Measurements from ENCODE around the gene DDIT4.

- no peak for TF ChIP-seq CTCF (IDR thresholded peaks at IDR 0.05 in 2 of 3, conservative IDR thresholded peaks at IDR 0.05 in 1 of 3; ENCODE audit: borderline replicate concordance in 1 of 3, insufficient read depth in 1 of 3, low read depth in 2 of 3, low read length in 2 of 3)
- TF ChIP-seq POLR2AphosphoS5 (IDR thresholded peaks at IDR 0.05; ENCODE audit: low read depth, low read length), result no peak; the same call in 1 of the 2 replicates
- TF ChIP-seq POLR2A (IDR thresholded peaks at IDR 0.05; ENCODE audit: borderline replicate concordance, extremely low read depth, insufficient read depth, insufficient read length), result no peak
- TF ChIP-seq CBX3 (IDR thresholded peaks at IDR 0.05; ENCODE audit: low read depth), result no peak
- no peak for TF ChIP-seq EZH2 (IDR thresholded peaks at IDR 0.05)
- no peak; the same call in 1 of the 2 replicates for TF ChIP-seq MAX (IDR thresholded peaks at IDR 0.05)
- no peak; the same call in 1 of the 2 replicates for TF ChIP-seq FOSL1 (IDR thresholded peaks at IDR 0.05; ENCODE audit: low read depth)
- TF ChIP-seq SIN3A (IDR thresholded peaks at IDR 0.05; ENCODE audit: low read depth), result no peak
- TF ChIP-seq EZH2phosphoT487 (IDR thresholded peaks at IDR 0.05; ENCODE audit: borderline replicate concordance), result no peak
- no peak for TF ChIP-seq ZNF274 (IDR thresholded peaks at IDR 0.05; ENCODE audit: low read depth, low read length)
- no peak for TF ChIP-seq RAD21 (IDR thresholded peaks at IDR 0.05; ENCODE audit: low read depth)
Measured at GRCh38 chr10:72260976-72261783, 12.5 kb upstream of the DDIT4 start.

Data from HCT116 (cell line).